Thyroid gland (tissue), 4 donors: ENCODE data around the gene IL6ST.
"Not testable (repeated sequence)": the region's sequence is repeated elsewhere in the genome, so short reads cannot be mapped to it uniquely, and the experiment has no call there.

Source experiments
- POLR2A ChIP-seq, 2 donors: fragments of 450-650 bp; IDR thresholded peaks; one replicate each; pipeline ENCODE4 v1.6.1; 2017; ENCODE audit warnings: antibody characterized with exemption in 2 of 2, mild to moderate bottlenecking in 2 of 2, moderate library complexity in 1 of 2
- TF ChIP-seq, protein P1 (sequence below), 6 experiments: fragments of 200-600 bp in 3 of 6; fragments of 450-650 bp in 3 of 6; sonication (generic) in 3 of 6; IDR thresholded peaks; one replicate each; pipeline ENCODE4 v1.5.1; 2016 to 2019; ENCODE audit warnings: antibody characterized with exemption in 6 of 6, mild to moderate bottlenecking in 2 of 6, inconsistent platforms in 1 of 6, moderate library complexity in 1 of 6

DNA sequence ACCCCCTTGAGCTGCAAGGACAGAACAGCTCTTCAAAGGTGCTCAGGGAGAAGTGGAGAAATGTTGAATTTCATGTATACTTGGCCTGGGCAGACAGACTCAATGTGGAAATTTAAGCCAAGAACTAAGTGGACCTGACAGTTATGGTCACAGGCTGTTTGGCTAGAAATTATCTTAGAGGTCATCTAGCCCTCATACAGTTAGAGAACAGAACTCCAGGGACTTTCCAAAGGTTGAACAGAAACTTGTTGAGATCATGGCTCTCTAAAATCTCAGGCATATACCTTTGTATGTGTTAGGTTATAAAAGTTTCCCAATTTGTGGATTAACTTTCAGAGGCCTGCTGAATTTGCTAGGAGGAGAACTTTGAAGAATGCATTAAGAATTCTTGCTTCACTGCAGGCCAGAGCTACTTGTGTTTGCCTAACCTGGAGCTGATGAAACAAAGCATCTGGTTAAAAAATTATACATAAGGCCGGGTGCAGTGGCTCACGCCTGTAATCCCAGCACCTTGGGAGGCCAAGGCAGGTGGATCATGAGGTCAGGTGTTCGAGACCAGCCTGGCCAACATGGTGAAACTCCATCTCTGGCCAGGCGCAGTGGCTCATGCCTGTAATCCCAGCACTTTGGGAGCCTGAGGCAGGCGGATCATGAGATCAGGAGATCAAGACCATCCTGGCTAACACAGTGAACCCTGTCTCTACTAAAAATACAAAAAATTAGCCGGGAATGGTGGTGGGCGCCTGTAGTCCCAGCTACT, 35.3 kb upstream of the IL6ST start:
- TF ChIP-seq, protein P1, sequence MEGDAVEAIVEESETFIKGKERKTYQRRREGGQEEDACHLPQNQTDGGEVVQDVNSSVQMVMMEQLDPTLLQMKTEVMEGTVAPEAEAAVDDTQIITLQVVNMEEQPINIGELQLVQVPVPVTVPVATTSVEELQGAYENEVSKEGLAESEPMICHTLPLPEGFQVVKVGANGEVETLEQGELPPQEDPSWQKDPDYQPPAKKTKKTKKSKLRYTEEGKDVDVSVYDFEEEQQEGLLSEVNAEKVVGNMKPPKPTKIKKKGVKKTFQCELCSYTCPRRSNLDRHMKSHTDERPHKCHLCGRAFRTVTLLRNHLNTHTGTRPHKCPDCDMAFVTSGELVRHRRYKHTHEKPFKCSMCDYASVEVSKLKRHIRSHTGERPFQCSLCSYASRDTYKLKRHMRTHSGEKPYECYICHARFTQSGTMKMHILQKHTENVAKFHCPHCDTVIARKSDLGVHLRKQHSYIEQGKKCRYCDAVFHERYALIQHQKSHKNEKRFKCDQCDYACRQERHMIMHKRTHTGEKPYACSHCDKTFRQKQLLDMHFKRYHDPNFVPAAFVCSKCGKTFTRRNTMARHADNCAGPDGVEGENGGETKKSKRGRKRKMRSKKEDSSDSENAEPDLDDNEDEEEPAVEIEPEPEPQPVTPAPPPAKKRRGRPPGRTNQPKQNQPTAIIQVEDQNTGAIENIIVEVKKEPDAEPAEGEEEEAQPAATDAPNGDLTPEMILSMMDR (IDR thresholded peaks at IDR 0.05) = not testable (repeated sequence)
- not testable (repeated sequence) for TF ChIP-seq POLR2A (IDR thresholded peaks at IDR 0.05)
